SU-DHL-6 (cell line): Measurements from ENCODE around the gene CACNB3.

ENCODE experiments used
- H2AFZ ChIP-seq: fragments of 200-600 bp; sonication (generic); 2 replicates; pipeline ENCODE4 v1.6.1; 2014; ENCODE audit warnings: low read depth, mild to moderate bottlenecking, moderate library complexity, mixed read lengths, antibody characterized with exemption, low read length; ENCODE audit not compliant: severe bottlenecking
- H3F3A ChIP-seq: fragments of 200-600 bp; shearing (Covaris generic); 2 replicates; pipeline ENCODE4 v1.6.0; 2016; ENCODE audit warnings: antibody characterized with exemption, mild to moderate bottlenecking; ENCODE audit not compliant: insufficient read depth
- H3K27ac ChIP-seq: fragments of 200-600 bp; sonication (generic); 2 replicates; pipeline ENCODE4 v1.5.1; 2016; ENCODE audit warnings: low read depth, mild to moderate bottlenecking, low read length, moderate library complexity, mixed read lengths
- H3K27me3 ChIP-seq: fragments of 200-600 bp; sonication (generic), shearing (Covaris generic); 2 replicates; pipeline ENCODE4 v1.6.0; 2014; ENCODE audit warnings: mild to moderate bottlenecking, low read length
- H3K36me3 ChIP-seq: fragments of 200-600 bp; sonication (generic); 2 replicates; pipeline ENCODE4 v1.6.1; 2014; ENCODE audit warnings: mild to moderate bottlenecking, low read length, mixed read lengths
- H3K4me2 ChIP-seq: fragments of 300-600, 200-600 bp; shearing (Covaris generic), sonication (generic); 2 replicates; pipeline ENCODE4 v1.6.0; 2014; ENCODE audit warnings: low read length, low read depth, mild to moderate bottlenecking; ENCODE audit not compliant: poor library complexity, severe bottlenecking
- H3K4me3 ChIP-seq: fragments of 200-600 bp; sonication (generic); 2 replicates; pipeline ENCODE4 v1.5.1; 2014; ENCODE audit warnings: antibody characterized with exemption, low read length, mild to moderate bottlenecking, mixed read lengths; ENCODE audit not compliant: insufficient read depth, poor library complexity, severe bottlenecking
- H3K79me2 ChIP-seq: fragments of 200-600 bp; sonication (generic); 2 replicates; pipeline ENCODE4 v1.6.1; 2014; ENCODE audit warnings: mild to moderate bottlenecking, low read length, moderate library complexity; ENCODE audit not compliant: insufficient read depth
- H3K9ac ChIP-seq: fragments of 200-600 bp; sonication (generic); 2 replicates; pipeline ENCODE4 v1.7.0; 2014; ENCODE audit warnings: mild to moderate bottlenecking, low read length
- H3K9me2 ChIP-seq: fragments of 200-600 bp; sonication (generic); replicated peaks from 2 replicates; pipeline ENCODE4 v1.6.1; 2014; ENCODE audit warnings: low read length; ENCODE audit not compliant: insufficient read depth
- H3K9me3 ChIP-seq: fragments of 200-600 bp; sonication (generic); 2 replicates; pipeline ENCODE4 v1.6.1; 2014; ENCODE audit warnings: low read length, mixed read lengths; ENCODE audit not compliant: insufficient read depth
- H4K20me1 ChIP-seq: fragments of 200-600 bp; sonication (generic); 2 replicates; pipeline ENCODE4 v1.6.1; 2014; ENCODE audit warnings: low read depth, mild to moderate bottlenecking, antibody characterized with exemption, low read length, moderate library complexity, mixed read lengths
- EZH2phosphoT487 ChIP-seq: fragments of 200-600 bp; sonication (generic), shearing (Covaris generic); conservative IDR thresholded peaks from 2 replicates; pipeline ENCODE4 v1.6.1; 2018; ENCODE audit warnings: mild to moderate bottlenecking, antibody characterized with exemption, low read length, moderate library complexity, mixed read lengths
- TF ChIP-seq, protein P1 (sequence below): fragments of 200-600 bp; sonication (generic); IDR thresholded peaks from one replicate; pipeline ENCODE4 v1.5.1; 2017; ENCODE audit warnings: antibody characterized with exemption, mild to moderate bottlenecking, low read length, moderate library complexity; ENCODE audit not compliant: insufficient read depth, poor library complexity, severe bottlenecking

The CACNB3 gene

DNA sequence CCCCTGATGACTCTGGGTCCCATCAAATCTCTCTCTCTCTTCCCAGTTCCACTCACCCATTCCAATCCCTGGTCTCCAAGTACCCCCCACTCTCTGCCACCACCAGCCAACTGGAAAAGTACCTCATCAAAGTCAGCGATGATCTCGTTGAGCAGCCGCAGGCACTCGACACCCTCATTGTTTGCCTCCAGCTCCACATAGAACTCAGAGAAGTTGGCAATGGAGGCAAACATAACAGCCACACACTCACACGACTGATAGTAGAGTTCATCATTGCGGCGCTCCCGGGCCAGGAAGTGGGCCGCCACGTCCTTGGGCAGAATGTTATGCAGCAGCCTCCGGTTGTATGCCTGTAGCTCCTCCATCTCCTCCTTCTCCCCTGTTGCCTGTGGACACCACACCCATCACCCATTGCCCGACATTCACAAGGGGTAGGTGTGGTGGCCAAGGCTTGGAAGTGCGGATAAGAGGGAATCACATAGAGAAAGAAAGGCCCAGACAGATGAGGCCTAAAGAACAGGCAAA lies 46.6 kb upstream of the CACNB3 start:
- no peak overlapping the region for H2AFZ ChIP-seq
- no peak overlapping the region for H3K4me2 ChIP-seq
- no peaks in the 10 kb centered on the region for H3K9me2 ChIP-seq
- H3F3A ChIP-seq, result no peaks in the 10 kb centered on the region
- no peaks in the 10 kb centered on the region for H3K27me3 ChIP-seq
- H4K20me1 ChIP-seq, result no peaks in the 10 kb centered on the region
- no peak overlapping the region for H3K9ac ChIP-seq
- H3K36me3 ChIP-seq, result no peaks in the 10 kb centered on the region
- no peak overlapping the region for H3K27ac ChIP-seq
- TF ChIP-seq, protein P1, sequence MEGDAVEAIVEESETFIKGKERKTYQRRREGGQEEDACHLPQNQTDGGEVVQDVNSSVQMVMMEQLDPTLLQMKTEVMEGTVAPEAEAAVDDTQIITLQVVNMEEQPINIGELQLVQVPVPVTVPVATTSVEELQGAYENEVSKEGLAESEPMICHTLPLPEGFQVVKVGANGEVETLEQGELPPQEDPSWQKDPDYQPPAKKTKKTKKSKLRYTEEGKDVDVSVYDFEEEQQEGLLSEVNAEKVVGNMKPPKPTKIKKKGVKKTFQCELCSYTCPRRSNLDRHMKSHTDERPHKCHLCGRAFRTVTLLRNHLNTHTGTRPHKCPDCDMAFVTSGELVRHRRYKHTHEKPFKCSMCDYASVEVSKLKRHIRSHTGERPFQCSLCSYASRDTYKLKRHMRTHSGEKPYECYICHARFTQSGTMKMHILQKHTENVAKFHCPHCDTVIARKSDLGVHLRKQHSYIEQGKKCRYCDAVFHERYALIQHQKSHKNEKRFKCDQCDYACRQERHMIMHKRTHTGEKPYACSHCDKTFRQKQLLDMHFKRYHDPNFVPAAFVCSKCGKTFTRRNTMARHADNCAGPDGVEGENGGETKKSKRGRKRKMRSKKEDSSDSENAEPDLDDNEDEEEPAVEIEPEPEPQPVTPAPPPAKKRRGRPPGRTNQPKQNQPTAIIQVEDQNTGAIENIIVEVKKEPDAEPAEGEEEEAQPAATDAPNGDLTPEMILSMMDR, result no peak
- TF ChIP-seq EZH2phosphoT487, result no peak
- H3K9me3 ChIP-seq, result no peaks in the 10 kb centered on the region
- H3K79me2 ChIP-seq, result no peaks in the 10 kb centered on the region
- no peak overlapping the region for H3K4me3 ChIP-seq

DNA sequence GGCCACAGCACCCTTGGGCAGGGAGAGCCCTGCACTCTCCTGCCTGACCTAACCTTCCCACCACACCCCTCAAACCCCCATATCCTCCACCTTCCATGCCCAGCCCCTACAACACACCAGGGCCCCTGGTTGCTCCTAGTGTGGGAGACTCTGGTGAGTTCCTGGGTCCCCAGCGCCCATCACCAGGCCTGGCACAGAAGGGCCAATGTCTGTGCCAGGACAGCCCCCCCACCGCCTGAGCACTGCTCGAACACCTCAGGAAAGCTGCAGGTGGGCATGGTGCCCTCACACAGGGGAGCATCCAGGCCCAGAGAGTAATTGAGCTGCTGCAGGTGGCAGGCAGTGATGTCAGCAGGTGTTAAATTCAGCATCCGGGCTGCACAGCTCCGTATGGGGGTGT lies 44.6 kb upstream of the CACNB3 start:
- Histone ChIP-seq H3F3A (no peaks in the 10 kb centered on the region), H3K9ac (no peak overlapping the region), H3K36me3 (no peaks in the 10 kb centered on the region), H4K20me1 (no peaks in the 10 kb centered on the region), H3K4me2 (no peak overlapping the region), H2AFZ (no peak overlapping the region), H3K27me3 (no peaks in the 10 kb centered on the region), H3K79me2 (no peaks in the 10 kb centered on the region), H3K27ac (no peak overlapping the region), H3K9me3 (no peaks in the 10 kb centered on the region), H3K4me3 (no peak overlapping the region), H3K9me2 (no peaks in the 10 kb centered on the region)
- TF ChIP-seq, protein P1, result no peak
- no peak for TF ChIP-seq EZH2phosphoT487

DNA sequence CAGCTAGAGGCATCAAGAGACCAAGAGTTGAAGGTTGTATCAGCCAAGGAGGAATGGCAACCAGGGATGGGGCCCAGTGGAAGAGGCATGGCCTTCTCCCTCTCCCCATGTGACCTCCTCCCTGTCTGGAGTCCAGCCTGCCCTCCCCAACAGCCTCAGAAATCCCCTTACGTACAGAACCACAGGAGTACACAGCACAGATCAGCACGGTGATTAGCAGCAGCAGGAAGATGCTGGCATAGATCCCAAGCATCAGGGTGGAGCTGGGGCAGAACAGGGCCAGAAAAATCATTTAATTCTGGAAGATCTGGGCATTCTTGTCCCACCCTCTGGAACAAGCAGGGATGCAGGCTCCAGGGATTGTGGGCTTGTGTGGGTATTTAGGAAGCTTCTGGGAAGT lies 43.8 kb upstream of the CACNB3 start:
- Histone ChIP-seq H3K4me3 (no peak overlapping the region), H3K36me3 (no peaks in the 10 kb centered on the region), H3F3A (no peaks in the 10 kb centered on the region), H3K27me3 (no peaks in the 10 kb centered on the region), H3K79me2 (no peaks in the 10 kb centered on the region), H3K9ac (no peak overlapping the region), H3K4me2 (no peak overlapping the region), H4K20me1 (no peaks in the 10 kb centered on the region), H3K27ac (no peak overlapping the region), H3K9me2 (no peaks in the 10 kb centered on the region), H2AFZ (no peak overlapping the region), H3K9me3 (no peaks in the 10 kb centered on the region)
- TF ChIP-seq EZH2phosphoT487, result no peak
- TF ChIP-seq, protein P1, result no peak
